Peyer's patch (tissue), 4 donors: ENCODE results near the gene FOXP4. TPM values are rescaled to one million over a fixed set of nuclear protein-coding genes. Genes with fewer than 3 reads are reported as not detected.

Source experiments
- DNase-seq, 3 donors: peaks; one replicate each; pipeline ENCODE4 v3.0.0-alpha.2; 2017 to 2019
- H3K27ac ChIP-seq, 4 donors: fragments of 200-600 bp; sonication (generic); one replicate each; pipeline ENCODE4 v1.5.1; 2016 to 2019
- H3K27me3 ChIP-seq, 2 donors: fragments of 200-600 bp; sonication (generic); one replicate each; pipeline ENCODE4 v1.5.1; 2019
- H3K36me3 ChIP-seq, 3 donors: fragments of 200-600 bp; sonication (generic); one replicate each; pipeline ENCODE4 v1.5.1; 2016 to 2019
- H3K4me1 ChIP-seq, 4 donors: fragments of 200-600 bp; sonication (generic); one replicate each; pipeline ENCODE4 v1.5.1; 2016 to 2019
- H3K4me3 ChIP-seq, 4 donors: fragments of 200-600 bp; sonication (generic); 1 replicate in 3 of 4; 2 replicates in 1 of 4; pipeline ENCODE4 v1.5.1; 2016 to 2019; ENCODE audit warnings: mild to moderate bottlenecking in 1 of 4
- H3K9me3 ChIP-seq, 4 donors: fragments of 200-600 bp; sonication (generic); one replicate each; pipeline ENCODE4 v1.5.1; 2016 to 2019; ENCODE audit warnings: mild to moderate bottlenecking in 1 of 4
- POLR2A ChIP-seq, 2 donors: fragments of 450-650 bp; IDR thresholded peaks; one replicate each; pipeline ENCODE4 v1.5.1; 2017; ENCODE audit warnings: antibody characterized with exemption in 2 of 2, mild to moderate bottlenecking in 2 of 2, moderate library complexity in 2 of 2
- total RNA-seq, 4 donors: library from RNA; depleted of rRNA; stranded (reverse); fragments of >200 nt; gene quantifications; one replicate each; pipeline ENCODE4 v1.1.0, GENCODE V29; 2016
- TF ChIP-seq, protein P1 (sequence below), 6 experiments: fragments of 450-650 bp in 4 of 6; fragments of 200-600 bp in 2 of 6; sonication (generic) in 1 of 6; IDR thresholded peaks; one replicate each; pipeline ENCODE4 v1.5.1; 2017 to 2019; ENCODE audit warnings: antibody characterized with exemption in 6 of 6, mild to moderate bottlenecking in 3 of 6, moderate library complexity in 1 of 6

FOXP4 gene
- total RNA-seq, 4 donors from 2014 or later: 13.2 to 36.5 (median 20.0) TPM

DNA sequence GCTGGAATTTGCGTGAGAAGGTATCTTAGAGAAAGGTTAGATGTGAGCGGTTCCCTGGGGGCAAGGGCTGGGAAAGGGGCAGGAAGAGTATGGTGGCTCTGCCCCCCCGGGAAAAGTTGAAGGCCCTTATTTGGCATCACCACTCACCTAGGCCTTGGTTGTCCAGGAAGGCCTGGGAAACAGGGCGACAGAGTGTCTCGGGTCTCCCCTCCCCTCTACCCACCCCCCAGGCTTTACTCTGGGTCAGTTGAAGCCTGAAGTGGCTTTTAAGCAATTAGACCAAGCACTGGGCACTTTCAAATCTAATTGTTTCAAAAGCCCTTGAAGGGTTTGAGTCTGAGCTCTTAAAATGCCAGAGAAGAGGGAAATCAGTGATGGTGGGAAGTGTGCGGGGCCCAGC, 30.2 kb upstream of the FOXP4 start:
- no peak for DNase-seq
- no peak for TF ChIP-seq POLR2A (IDR thresholded peaks at IDR 0.05)
- TF ChIP-seq, protein P1, sequence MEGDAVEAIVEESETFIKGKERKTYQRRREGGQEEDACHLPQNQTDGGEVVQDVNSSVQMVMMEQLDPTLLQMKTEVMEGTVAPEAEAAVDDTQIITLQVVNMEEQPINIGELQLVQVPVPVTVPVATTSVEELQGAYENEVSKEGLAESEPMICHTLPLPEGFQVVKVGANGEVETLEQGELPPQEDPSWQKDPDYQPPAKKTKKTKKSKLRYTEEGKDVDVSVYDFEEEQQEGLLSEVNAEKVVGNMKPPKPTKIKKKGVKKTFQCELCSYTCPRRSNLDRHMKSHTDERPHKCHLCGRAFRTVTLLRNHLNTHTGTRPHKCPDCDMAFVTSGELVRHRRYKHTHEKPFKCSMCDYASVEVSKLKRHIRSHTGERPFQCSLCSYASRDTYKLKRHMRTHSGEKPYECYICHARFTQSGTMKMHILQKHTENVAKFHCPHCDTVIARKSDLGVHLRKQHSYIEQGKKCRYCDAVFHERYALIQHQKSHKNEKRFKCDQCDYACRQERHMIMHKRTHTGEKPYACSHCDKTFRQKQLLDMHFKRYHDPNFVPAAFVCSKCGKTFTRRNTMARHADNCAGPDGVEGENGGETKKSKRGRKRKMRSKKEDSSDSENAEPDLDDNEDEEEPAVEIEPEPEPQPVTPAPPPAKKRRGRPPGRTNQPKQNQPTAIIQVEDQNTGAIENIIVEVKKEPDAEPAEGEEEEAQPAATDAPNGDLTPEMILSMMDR (IDR thresholded peaks at IDR 0.05): no peak
- H3K27me3 ChIP-seq: no peaks in the 10 kb centered on the region
- H3K36me3 ChIP-seq: no peaks in the 10 kb centered on the region
- no peaks in the 10 kb centered on the region for H3K9me3 ChIP-seq
- no peak overlapping the region for H3K4me3 ChIP-seq
- H3K4me1 ChIP-seq: peaks cover 0 to 8% (median 0%) of the 10 kb centered on the region in 4 donors
- no peak overlapping the region for H3K27ac ChIP-seq

DNA sequence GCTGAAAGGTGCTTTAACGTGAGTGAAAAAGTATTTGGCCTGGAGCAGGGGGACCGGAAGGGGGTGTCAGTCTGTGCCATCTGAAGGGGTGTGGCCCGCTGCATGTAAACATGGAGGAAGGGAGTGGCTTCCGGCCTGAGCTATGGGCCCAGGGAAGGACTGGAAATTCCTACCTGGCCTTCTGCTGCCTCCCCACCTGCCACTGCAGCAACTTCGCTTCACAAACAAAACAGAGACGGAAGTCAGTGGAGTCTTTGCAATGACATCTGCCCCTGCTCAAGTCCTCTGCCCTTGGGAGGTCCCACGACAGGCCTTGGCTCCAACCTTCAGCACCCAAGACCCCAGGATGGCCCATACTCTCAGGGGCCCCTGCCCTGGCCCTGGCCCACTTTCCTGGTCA, 28.1 kb upstream of the FOXP4 start:
- peak overlapping the region in 3 of 4 donors; percentile 17 to 73 (median 73) for H3K27ac ChIP-seq
- no peak for DNase-seq
- H3K27me3 ChIP-seq: no peaks in the 10 kb centered on the region
- TF ChIP-seq POLR2A (IDR thresholded peaks at IDR 0.05): no peak
- TF ChIP-seq, protein P1 (IDR thresholded peaks at IDR 0.05): no peak
- no peaks in the 10 kb centered on the region for H3K36me3 ChIP-seq
- no peaks in the 10 kb centered on the region for H3K9me3 ChIP-seq
- H3K4me1 ChIP-seq: peaks cover 0 to 8% (median 0%) of the 10 kb centered on the region in 4 donors
- no peak overlapping the region for H3K4me3 ChIP-seq

DNA sequence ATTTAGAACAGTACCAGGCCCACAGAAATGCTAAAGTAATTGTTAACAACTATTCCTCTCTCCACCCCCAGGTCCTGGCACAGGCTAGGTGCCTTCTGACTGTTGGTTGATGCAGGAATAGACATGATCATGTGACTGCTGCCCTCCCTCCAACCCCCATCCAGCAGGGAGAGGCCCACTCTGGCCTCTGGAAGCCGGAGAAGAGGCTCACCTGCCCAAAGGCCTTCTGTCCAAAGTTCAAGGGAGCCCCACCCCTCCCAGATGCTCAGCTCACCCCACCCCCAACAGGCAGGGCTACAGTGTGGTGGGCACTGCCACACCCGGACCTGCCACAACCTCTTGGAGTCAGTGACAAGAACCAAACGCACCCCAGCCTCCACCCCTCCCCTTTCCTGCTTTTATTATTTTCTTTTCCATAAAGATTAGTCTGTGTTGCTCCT, 26.9 kb upstream of the FOXP4 start:
- Histone ChIP-seq H3K4me1 (peaks cover 0 to 8% (median 0%) of the 10 kb centered on the region in 4 donors), H3K27me3 (no peaks in the 10 kb centered on the region), H3K4me3 (no peak overlapping the region), H3K27ac (peak overlapping the region in 3 of 4 donors; percentile 36 to 73 (median 73)), H3K9me3 (no peaks in the 10 kb centered on the region), H3K36me3 (no peaks in the 10 kb centered on the region)
- no peak for TF ChIP-seq POLR2A (IDR thresholded peaks at IDR 0.05)
- TF ChIP-seq, protein P1 (IDR thresholded peaks at IDR 0.05): no peak
- DNase-seq: peak in 2 of 3 donors; percentile 71 to 82

DNA sequence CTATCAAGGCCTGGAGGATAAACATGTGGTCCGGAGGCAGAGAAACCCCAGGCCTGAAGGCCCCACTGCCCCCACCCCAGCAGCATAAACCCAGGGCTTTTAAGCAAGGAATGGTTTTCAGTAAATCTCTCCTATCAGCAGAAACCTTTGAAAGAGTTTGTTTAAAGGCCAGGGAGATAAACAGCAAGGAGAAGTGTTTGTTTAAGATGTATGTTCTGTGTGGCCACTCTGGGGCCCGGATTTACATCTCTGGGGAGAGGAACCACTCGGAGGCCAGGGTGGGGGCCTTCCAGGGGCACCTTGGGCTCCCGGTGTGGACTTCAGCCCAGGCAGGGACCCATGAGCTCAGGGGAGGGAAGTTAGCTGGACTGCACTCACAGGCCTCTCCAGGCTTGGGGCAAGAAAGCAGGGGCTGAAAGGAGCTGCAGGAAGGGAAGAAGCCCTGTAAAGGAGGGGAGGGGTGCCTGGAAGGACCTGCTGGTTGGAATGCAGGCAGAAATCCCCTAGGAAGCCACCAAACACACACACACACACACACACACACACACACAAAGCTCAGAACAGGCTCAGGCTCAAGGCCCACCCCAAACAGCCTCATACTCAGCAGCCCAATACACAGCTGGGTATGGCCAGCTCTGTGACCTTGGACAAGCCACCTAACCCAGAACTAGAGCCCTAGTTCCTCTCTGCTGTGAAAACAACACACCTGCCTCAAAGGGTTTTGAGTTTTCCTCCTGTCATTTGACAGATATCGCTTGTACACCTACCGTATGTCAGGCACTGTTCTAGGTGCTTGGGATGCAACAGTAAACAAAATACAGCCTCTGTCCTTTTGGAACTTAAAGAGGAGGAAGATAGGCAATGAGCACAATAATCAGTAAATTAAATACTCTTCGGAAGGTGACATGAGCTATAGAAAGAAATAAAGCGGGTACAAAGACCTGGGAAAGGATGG, 26.2 kb upstream of the FOXP4 start:
- no peaks in the 10 kb centered on the region for H3K36me3 ChIP-seq
- TF ChIP-seq POLR2A (IDR thresholded peaks at IDR 0.05): no peak
- TF ChIP-seq, protein P1 (IDR thresholded peaks at IDR 0.05): no peak
- H3K27me3 ChIP-seq: no peaks in the 10 kb centered on the region
- peak overlapping the region in 3 of 4 donors; percentile 36 to 73 (median 73) for H3K27ac ChIP-seq
- peak in 1 of 3 donors; percentile 65 for DNase-seq
- H3K9me3 ChIP-seq: no peaks in the 10 kb centered on the region
- peaks cover 0 to 8% (median 0%) of the 10 kb centered on the region in 4 donors for H3K4me1 ChIP-seq
- no peak overlapping the region for H3K4me3 ChIP-seq

DNA sequence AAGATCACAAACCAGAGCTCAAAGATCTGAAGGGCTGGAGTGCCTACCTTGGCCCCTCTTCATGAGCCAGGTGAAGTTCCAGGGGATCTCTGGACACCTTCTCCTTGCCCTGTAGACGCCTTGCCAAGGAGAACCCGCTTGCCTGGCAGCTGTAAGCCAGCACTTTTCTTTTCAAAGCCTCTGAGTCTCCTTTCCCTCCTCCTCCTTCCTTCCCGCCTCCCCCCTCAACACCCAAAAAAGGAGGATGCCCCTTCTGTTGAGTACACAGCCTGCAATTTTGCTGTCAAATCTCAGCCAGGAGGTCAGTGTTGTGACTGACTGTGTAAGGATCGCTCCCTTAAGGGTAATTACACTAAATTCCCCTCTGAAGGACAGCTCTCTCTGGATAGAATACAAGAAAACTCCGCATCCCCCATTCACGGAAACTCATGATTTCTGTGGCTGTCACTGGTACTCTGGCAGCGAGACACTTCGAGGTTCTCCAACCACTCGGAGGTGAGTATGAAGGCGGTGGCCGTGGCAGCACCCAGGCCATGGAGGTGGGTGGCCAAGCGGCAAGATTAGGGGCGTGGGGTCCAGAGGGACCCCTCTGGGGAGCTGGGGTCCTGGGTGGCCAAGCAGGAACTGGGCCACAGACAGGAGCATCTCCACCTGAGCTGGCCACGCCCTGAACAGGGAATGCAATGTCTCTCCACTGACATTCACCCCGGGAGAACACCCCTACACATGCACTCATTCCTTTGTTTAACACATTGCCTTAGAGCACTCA, 23.2 kb upstream of the FOXP4 start:
- H3K9me3 ChIP-seq: no peaks in the 10 kb centered on the region
- peaks cover 0 to 13% (median 0%) of the 10 kb centered on the region in 4 donors for H3K4me1 ChIP-seq
- TF ChIP-seq POLR2A (IDR thresholded peaks at IDR 0.05): no peak
- TF ChIP-seq, protein P1 (IDR thresholded peaks at IDR 0.05): no peak
- H3K27me3 ChIP-seq: no peaks in the 10 kb centered on the region
- no peak overlapping the region for H3K4me3 ChIP-seq
- H3K27ac ChIP-seq: no peak overlapping the region
- no peaks in the 10 kb centered on the region for H3K36me3 ChIP-seq
- no peak for DNase-seq
